ENCODE measurements around the gene THUMPD2.
"Not testable (repeated sequence)": the region's sequence is repeated elsewhere in the genome, so short reads cannot be mapped to it uniquely, and the experiment has no call there.

The THUMPD2 gene

DNA sequence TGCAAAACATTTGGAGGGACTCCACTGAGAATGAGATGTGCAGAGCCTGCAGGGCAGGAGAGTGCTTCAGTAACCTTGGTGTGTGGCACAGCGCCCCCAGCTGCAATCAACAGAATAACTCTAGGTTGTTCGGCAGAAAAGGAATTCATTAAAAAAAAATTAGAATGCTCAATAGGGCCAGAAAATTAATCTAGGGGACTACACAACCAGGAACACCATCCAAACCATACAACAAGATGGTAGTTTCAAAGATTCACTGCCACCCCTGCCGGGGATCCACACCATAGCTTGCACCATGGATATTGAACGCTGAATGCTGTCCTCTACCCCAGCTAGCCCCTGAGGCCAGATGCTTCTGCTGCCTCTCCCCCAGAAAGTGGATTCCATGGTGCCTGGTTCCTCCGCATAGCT lies 50.1 kb downstream of the THUMPD2 start:
- no peak overlapping the region for H3K27ac ChIP-seq
- TF ChIP-seq, protein P1, sequence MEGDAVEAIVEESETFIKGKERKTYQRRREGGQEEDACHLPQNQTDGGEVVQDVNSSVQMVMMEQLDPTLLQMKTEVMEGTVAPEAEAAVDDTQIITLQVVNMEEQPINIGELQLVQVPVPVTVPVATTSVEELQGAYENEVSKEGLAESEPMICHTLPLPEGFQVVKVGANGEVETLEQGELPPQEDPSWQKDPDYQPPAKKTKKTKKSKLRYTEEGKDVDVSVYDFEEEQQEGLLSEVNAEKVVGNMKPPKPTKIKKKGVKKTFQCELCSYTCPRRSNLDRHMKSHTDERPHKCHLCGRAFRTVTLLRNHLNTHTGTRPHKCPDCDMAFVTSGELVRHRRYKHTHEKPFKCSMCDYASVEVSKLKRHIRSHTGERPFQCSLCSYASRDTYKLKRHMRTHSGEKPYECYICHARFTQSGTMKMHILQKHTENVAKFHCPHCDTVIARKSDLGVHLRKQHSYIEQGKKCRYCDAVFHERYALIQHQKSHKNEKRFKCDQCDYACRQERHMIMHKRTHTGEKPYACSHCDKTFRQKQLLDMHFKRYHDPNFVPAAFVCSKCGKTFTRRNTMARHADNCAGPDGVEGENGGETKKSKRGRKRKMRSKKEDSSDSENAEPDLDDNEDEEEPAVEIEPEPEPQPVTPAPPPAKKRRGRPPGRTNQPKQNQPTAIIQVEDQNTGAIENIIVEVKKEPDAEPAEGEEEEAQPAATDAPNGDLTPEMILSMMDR (IDR thresholded peaks at IDR 0.05) = no peak
- DNase-seq (ENCODE audit: low spot score) = no peak
- no peak overlapping the region for H3K4me3 ChIP-seq

DNA sequence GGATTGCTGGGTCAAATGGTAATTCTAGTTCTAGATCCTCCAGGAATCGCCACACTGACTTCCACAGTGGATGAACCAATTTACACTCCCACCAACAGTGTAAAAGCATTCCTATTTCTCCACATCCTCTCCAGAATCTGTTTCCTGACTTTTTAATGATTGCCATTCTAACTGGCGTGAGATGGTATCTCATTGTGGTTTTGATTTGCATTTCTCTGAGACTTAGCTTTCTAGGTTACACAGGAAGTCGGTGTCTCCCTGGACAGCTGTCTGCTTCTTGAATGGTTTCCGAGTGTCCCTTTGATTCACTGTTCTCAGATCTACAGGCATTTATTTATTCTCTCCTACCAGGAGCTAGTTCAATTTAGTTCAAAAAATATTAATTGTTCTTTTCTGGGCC lies 51.0 kb downstream of the THUMPD2 start:
- not testable (repeated sequence) for H3K27ac ChIP-seq; DNase-seq (ENCODE audit: low spot score); H3K4me3 ChIP-seq

- TF ChIP-seq, protein P1 (IDR thresholded peaks at IDR 0.05) = no peak
- Histone ChIP-seq H3K27ac (no peak overlapping the region), H3K4me3 (no peak overlapping the region)
- DNase-seq (ENCODE audit: low spot score) = no peak
Observed at GRCh38 chr2:39725401-39725800, 53.7 kb downstream of the THUMPD2 start.

DNA sequence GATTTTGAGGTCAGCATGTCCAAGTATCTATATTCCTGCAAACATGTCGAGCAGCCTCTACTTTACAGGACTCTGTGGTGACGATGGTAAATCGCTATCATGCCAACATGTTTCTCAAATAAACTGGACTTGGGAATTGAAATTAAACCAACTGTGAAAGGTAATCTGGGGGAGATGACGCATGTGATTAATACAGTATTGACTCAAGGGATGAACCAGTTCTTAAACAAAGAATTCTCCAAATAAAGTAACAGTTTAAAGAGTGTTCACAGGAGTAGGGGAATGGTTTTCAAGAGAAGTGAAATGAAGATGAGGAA lies 54.3 kb downstream of the THUMPD2 start:
- no peak overlapping the region for H3K4me3 ChIP-seq
- TF ChIP-seq, protein P1 (IDR thresholded peaks at IDR 0.05) = no peak
- no peak overlapping the region for H3K27ac ChIP-seq
- DNase-seq (ENCODE audit: low spot score) = no peak

DNA sequence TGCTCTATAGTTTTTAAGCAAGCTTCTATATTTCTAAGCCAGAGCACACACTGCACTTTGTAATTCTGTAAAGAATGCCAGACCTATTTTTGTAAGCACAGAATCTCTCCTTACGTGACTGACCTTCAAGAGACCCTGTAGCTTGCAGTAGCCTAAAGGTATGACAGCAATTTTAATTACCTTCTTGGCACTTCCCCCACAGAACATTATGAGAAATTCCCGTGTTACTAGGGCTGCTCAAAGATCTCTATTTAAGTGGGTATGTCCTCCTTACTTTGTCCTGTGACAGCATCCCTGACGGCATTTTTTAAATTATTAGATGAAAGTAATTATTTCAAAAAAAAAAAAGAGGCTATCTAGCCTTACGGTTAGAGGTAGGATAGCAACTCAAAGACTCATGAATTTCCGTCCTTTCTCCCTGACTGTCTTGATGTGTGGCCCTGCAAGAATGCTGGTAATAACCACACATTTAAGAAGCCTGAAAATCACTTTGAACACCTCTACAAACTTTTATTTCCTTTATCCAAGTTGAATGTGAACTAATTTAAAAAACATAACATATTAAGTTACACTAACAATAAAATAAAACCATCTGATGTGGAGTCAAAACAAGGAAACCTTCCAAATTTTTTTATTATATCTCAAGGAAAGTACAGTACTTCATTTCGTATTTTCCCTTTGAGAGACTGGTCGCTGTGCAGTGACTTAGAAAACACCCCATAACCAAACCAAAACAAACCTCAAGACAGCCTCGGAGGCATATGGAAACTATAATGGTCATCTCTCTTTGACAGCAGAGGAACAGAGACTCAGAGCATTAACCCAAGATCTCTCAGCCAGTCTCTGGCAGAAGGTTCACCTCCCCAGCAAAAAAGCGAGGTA lies 54.9 kb downstream of the THUMPD2 start:
- no peak for DNase-seq (ENCODE audit: low spot score)
- H3K27ac ChIP-seq = no peak overlapping the region
- TF ChIP-seq, protein P1 (IDR thresholded peaks at IDR 0.05) = no peak
- no peak overlapping the region for H3K4me3 ChIP-seq

GRCh38 chr2:39723497-39723896 lies 55.6 kb downstream of the THUMPD2 start:
- H3K27ac ChIP-seq = no peak overlapping the region

GRCh38 chr2:39720970-39721369 lies 58.1 kb downstream of the THUMPD2 start:
- Histone ChIP-seq H3K4me3 (no peak overlapping the region), H3K27ac (no peak overlapping the region)
- DNase-seq (ENCODE audit: low spot score) = no peak
- TF ChIP-seq, protein P1 (IDR thresholded peaks at IDR 0.05) = no peak

More at GRCh38 chr2:39723497-39723896, 55.6 kb downstream of the THUMPD2 start:
- TF ChIP-seq, protein P1 (IDR thresholded peaks at IDR 0.05) = no peak
- no peak for DNase-seq (ENCODE audit: low spot score)
- H3K4me3 ChIP-seq = no peak overlapping the region

Measured in coronary artery (tissue), 2 donors.